ENCODE data around the gene AMBP. TPM values are rescaled to one million over a fixed set of nuclear protein-coding genes. Genes with fewer than 3 reads are reported as not detected.

AMBP gene
- total RNA-seq, 3 donors from 2014 or later (not counting 1 experiment from before 2014, with no cell fraction given): not detected

DNA sequence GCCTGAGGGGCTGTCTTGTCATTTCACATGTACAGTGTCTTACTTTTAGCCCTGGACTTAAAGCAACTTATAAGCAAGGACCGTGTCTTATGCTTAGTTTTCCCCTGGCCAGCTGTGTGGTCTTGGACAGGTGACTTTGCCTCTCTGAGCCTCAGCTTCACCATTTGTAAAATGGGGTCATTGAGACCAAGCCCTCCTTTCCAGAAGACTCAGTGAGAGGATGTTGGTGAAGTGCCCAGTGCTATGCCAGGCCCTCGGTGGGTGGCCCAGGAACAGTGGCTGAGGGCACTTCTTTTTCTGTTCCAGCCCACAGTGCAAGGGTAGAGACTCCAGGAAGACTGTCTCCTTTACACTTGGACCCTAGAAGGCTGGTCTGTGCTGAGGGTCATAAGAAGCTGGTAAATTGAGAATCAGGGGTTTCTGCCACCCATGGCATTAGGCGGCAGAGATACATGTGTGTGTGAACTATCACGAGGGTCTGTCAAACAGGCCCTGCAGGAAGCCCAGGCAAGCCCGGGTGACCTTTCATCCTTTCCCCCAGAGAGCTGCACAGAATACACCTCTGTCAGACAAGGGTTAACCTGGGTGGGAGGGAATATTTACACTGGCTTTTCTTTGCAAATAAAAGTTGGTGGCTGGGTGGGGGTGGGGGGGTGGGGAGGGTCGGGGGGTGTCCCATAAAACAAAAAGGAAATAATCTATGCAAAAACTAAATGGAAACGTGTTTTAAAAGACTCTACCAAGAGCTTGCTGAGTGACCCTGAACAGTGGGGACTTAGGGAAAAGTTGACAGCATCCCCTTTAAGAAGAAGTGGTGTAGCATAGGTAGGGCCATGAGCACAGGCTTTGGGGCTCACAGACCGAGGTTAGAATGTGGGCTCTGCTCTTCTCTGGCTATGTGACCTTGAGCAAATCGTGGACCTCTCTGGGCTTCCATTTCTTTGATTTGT, 41.4 kb upstream of the AMBP start:
- Histone ChIP-seq H3K4me3 (ENCODE audit: low read length) (no peak overlapping the region), H3K27me3 (ENCODE audit: control insufficient read depth, insufficient read depth, low read length) (no peaks in the 10 kb centered on the region), H3K9me3 (ENCODE audit: control insufficient read depth, insufficient read depth, low read length) (no peaks in the 10 kb centered on the region), H3K27ac (ENCODE audit: low read length) (no peak overlapping the region), H3K36me3 (ENCODE audit: control insufficient read depth, insufficient read depth, low read length) (no peaks in the 10 kb centered on the region), H3K4me1 (ENCODE audit: control insufficient read depth, insufficient read depth, low read length) (no peaks in the 10 kb centered on the region)
- DNase-seq (no peak), ATAC-seq (no peak)
- no peak for TF ChIP-seq CTCF (IDR thresholded peaks at IDR 0.05)
- H3K4me1 Mint-ChIP-seq: no peaks in the 10 kb centered on the region
- 84% methylated on average over 8 of the region's 9 CpGs for WGBS (ENCODE audit: insufficient coverage)
- H3K27ac Mint-ChIP-seq: no peak overlapping the region
- no peaks in the 10 kb centered on the region for H3K36me3 Mint-ChIP-seq
- intact Hi-C loops (cut with micrococcal nuclease): no loop called here
- peaks cover 10 to 17% of the 10 kb centered on the region in 2 donors for H3K27me3 Mint-ChIP-seq (ENCODE audit: low read depth in 2 of 2)
- no peaks in the 10 kb centered on the region for H3K9me3 Mint-ChIP-seq
- H3K4me3 Mint-ChIP-seq: no peak overlapping the region

DNA sequence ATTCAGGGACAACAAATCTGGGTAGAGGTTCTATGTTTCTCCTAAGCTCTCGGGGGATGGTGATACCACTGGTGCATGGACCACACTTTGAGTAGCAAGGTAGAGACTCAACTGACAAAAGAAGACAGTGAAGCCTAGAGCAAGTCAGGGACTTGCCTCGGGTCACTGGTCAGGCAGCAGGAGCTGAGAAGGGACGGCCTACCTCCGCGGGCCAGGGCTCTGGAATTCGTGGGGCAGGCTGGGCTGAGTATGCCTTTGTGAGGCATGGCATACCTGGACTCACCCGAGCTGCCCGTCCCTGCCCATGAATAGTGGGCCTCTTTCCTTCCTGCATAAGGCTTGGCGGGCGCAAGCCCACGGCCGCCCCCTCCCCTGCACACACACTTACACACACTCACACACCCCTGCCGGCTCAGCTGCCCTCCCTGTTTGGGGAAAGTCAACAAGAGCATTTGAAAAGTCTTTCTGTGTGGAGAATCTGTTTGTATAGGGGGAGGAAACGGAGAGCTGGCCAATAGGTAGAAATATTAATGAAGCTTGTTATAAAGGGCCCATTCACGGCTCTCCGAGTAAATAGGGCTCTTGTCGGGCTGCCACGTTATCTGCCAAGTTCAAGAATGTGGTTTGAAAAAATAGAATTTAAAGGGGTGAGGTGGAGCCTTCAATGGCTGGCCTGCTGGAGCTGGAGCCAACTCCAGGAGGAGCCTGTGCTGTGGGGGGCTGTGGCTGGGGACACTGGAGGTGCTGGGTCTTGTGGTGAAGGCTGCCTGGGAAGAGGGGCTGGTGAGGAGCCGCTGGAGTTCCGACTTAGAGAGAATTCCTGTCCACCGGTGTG, 40.1 kb upstream of the AMBP start:
- no peak for TF ChIP-seq CTCF (IDR thresholded peaks at IDR 0.05)
- Mint-ChIP-seq H3K9me3 (no peaks in the 10 kb centered on the region), H3K27me3 (ENCODE audit: low read depth in 2 of 2) (peaks cover 21 to 22% of the 10 kb centered on the region in 2 donors), H3K27ac (no peak overlapping the region), H3K4me1 (no peaks in the 10 kb centered on the region), H3K36me3 (no peaks in the 10 kb centered on the region), H3K4me3 (no peak overlapping the region)
- intact Hi-C loops (cut with micrococcal nuclease): no loop called here
- Histone ChIP-seq H3K36me3 (ENCODE audit: control insufficient read depth, insufficient read depth, low read length) (no peaks in the 10 kb centered on the region), H3K27ac (ENCODE audit: low read length) (no peak overlapping the region), H3K9me3 (ENCODE audit: control insufficient read depth, insufficient read depth, low read length) (no peaks in the 10 kb centered on the region), H3K4me3 (ENCODE audit: low read length) (no peak overlapping the region), H3K27me3 (ENCODE audit: control insufficient read depth, insufficient read depth, low read length) (no peaks in the 10 kb centered on the region), H3K4me1 (ENCODE audit: control insufficient read depth, insufficient read depth, low read length) (no peaks in the 10 kb centered on the region)
- ATAC-seq (no peak), DNase-seq (no peak)
- WGBS (ENCODE audit: insufficient coverage): 75% methylated on average over 20 of the region's 21 CpGs

GRCh38 chr9:114117614-114117995, 39.5 kb upstream of the AMBP start:
- no peaks in the 10 kb centered on the region for H3K36me3 Mint-ChIP-seq
- no peaks in the 10 kb centered on the region for H3K9me3 Mint-ChIP-seq
- H3K27ac ChIP-seq (ENCODE audit: low read length): no peak overlapping the region
- no peaks in the 10 kb centered on the region for H3K9me3 ChIP-seq (ENCODE audit: control insufficient read depth, insufficient read depth, low read length)
- no peaks in the 10 kb centered on the region for H3K4me1 ChIP-seq (ENCODE audit: control insufficient read depth, insufficient read depth, low read length)
- WGBS (ENCODE audit: insufficient coverage): 74% methylated on average over 7 of the region's 7 CpGs
- ATAC-seq (no peak), DNase-seq (no peak)
- H3K27me3 Mint-ChIP-seq (ENCODE audit: low read depth in 2 of 2): peaks cover 25 to 28% of the 10 kb centered on the region in 2 donors
- no peak overlapping the region for H3K27ac Mint-ChIP-seq
- H3K36me3 ChIP-seq (ENCODE audit: control insufficient read depth, insufficient read depth, low read length): no peaks in the 10 kb centered on the region
- no peak overlapping the region for H3K4me3 ChIP-seq (ENCODE audit: low read length)
- intact Hi-C loops (cut with micrococcal nuclease): no loop called here
- no peak for TF ChIP-seq CTCF (IDR thresholded peaks at IDR 0.05)
- no peaks in the 10 kb centered on the region for H3K27me3 ChIP-seq (ENCODE audit: control insufficient read depth, insufficient read depth, low read length)
- no peaks in the 10 kb centered on the region for H3K4me1 Mint-ChIP-seq
- no peak overlapping the region for H3K4me3 Mint-ChIP-seq

All from natural killer cell (primary cell).